Neural cell (in vitro differentiated cells): ENCODE data around the gene ATL1. TPM values are rescaled to one million over a fixed set of nuclear protein-coding genes. Genes with fewer than 3 reads are reported as not detected.

Experiments
- H2AFZ ChIP-seq: fragments of 200-600, 300-800 bp; sonication (generic), shearing (Covaris generic); 2 replicates; pipeline ENCODE4 v1.6.0; 2014; ENCODE audit warnings: low read depth, mild to moderate bottlenecking, antibody characterized with exemption, low read length, moderate library complexity
- H3F3A ChIP-seq: fragments of 200-600 bp; shearing (Covaris generic); 2 replicates; pipeline ENCODE4 v1.6.1; 2016; ENCODE audit warnings: mild to moderate bottlenecking, moderate library complexity, mixed read lengths, antibody characterized with exemption, low read length; ENCODE audit not compliant: insufficient read depth, poor library complexity, severe bottlenecking
- H3K27ac ChIP-seq: fragments of 200-600, 300-800 bp; sonication (generic), shearing (Covaris generic); 2 replicates; pipeline ENCODE4 v1.5.1; 2014; ENCODE audit warnings: mild to moderate bottlenecking, low read length, moderate library complexity
- H3K27me3 ChIP-seq: fragments of 300-800, 200-600 bp; sonication (generic), shearing (Covaris generic); 2 replicates; pipeline ENCODE4 v1.6.0; 2014; ENCODE audit warnings: mild to moderate bottlenecking, low read depth, low read length, moderate library complexity; ENCODE audit not compliant: insufficient read depth
- H3K36me3 ChIP-seq: fragments of 300-800, 200-600 bp; sonication (generic), shearing (Covaris generic); 2 replicates; pipeline ENCODE4 v1.5.1; 2014; ENCODE audit warnings: mild to moderate bottlenecking, antibody characterized with exemption, low read length, moderate library complexity; ENCODE audit not compliant: insufficient read depth
- H3K4me2 ChIP-seq: fragments of 300-800, 200-600 bp; sonication (generic), shearing (Covaris generic); 2 replicates; pipeline ENCODE4 v1.6.0; 2014; ENCODE audit warnings: mild to moderate bottlenecking, low read length
- H3K4me3 ChIP-seq: fragments of 300-800, 200-600 bp; sonication (generic), shearing (Covaris generic); 2 replicates; pipeline ENCODE4 v1.5.1; 2014; ENCODE audit warnings: mild to moderate bottlenecking, low read length, moderate library complexity
- H3K79me2 ChIP-seq: fragments of 200-600 bp; shearing (Covaris generic); replicated peaks from 2 replicates; pipeline ENCODE4 v1.6.0; 2014; ENCODE audit warnings: mild to moderate bottlenecking, low read length, moderate library complexity; ENCODE audit not compliant: insufficient read depth
- H3K9ac ChIP-seq: fragments of 300-800, 200-600 bp; sonication (generic), shearing (Covaris generic); 2 replicates; pipeline ENCODE4 v1.6.1; 2016; ENCODE audit warnings: mild to moderate bottlenecking, low read length, mixed read lengths
- H3K9me2 ChIP-seq: fragments of 200-600 bp; shearing (Covaris generic); 2 replicates; pipeline ENCODE4 v1.6.1; 2016; ENCODE audit warnings: mild to moderate bottlenecking, low read length, mixed read lengths; ENCODE audit not compliant: insufficient read depth
- H3K9me3 ChIP-seq: fragments of 200-600, 300-800 bp; sonication (generic), shearing (Covaris generic); 2 replicates; pipeline ENCODE4 v1.6.1; 2016; ENCODE audit warnings: mild to moderate bottlenecking, mixed run types, low read length, moderate library complexity, mixed read lengths
- H4K20me1 ChIP-seq: fragments of 200-600 bp; shearing (Covaris generic); 2 replicates; pipeline ENCODE4 v1.6.1; 2016; ENCODE audit warnings: mild to moderate bottlenecking, mixed run types; ENCODE audit not compliant: insufficient read depth
- CTCF ChIP-seq: fragments of 450-650 bp; IDR thresholded peaks from 2 replicates; pipeline ENCODE4 v1.5.1; 2014; ENCODE audit warnings: antibody characterized with exemption, mild to moderate bottlenecking, moderate library complexity; ENCODE audit not compliant: poor library complexity, severe bottlenecking
- EP300 ChIP-seq: fragments of 450-650 bp; conservative IDR thresholded peaks from 2 replicates; pipeline ENCODE4 v1.6.1; 2014; ENCODE audit warnings: antibody characterized with exemption, mild to moderate bottlenecking, moderate library complexity; ENCODE audit not compliant: poor library complexity, severe bottlenecking
- EZH2 ChIP-seq: fragments of 200-600, 300-800 bp; shearing (Covaris generic), sonication (generic); IDR thresholded peaks from 2 replicates; pipeline ENCODE4 v1.6.1; 2014; ENCODE audit warnings: antibody characterized with exemption, low read length, borderline replicate concordance, mild to moderate bottlenecking; ENCODE audit not compliant: insufficient read depth, poor library complexity, severe bottlenecking
- MXI1 ChIP-seq: fragments of 450-650 bp; conservative IDR thresholded peaks from 2 replicates; pipeline ENCODE4 v1.6.1; 2014; ENCODE audit warnings: antibody characterized with exemption, mild to moderate bottlenecking; ENCODE audit not compliant: poor library complexity, severe bottlenecking
- POLR2AphosphoS5 ChIP-seq: IDR thresholded peaks from 2 replicates; pipeline ENCODE4 v1.6.1; 2012
- RAD21 ChIP-seq: fragments of 450-650 bp; conservative IDR thresholded peaks from 2 replicates; pipeline ENCODE4 v1.6.1; 2014; ENCODE audit warnings: antibody characterized with exemption, mild to moderate bottlenecking, moderate library complexity
- REST ChIP-seq: IDR thresholded peaks from 2 replicates; pipeline ENCODE4 v1.6.1; 2012; ENCODE audit warnings: borderline replicate concordance
- SMC3 ChIP-seq: fragments of 450-650 bp; conservative IDR thresholded peaks from 2 replicates; pipeline ENCODE4 v1.6.1; 2014; ENCODE audit warnings: antibody characterized with exemption, mild to moderate bottlenecking, moderate library complexity; ENCODE audit not compliant: poor library complexity
- TAF1 ChIP-seq: IDR thresholded peaks from 2 replicates; pipeline ENCODE4 v1.6.1; 2012; ENCODE audit warnings: low read depth
- polyA plus RNA-seq: library from polyadenylated mRNA; depleted of rRNA; stranded (reverse); fragments of >200 nt; gene quantifications from 2 replicates; pipeline ENCODE4 v1.2.3, GENCODE V29; 2014

The ATL1 gene
- polyA plus RNA-seq, 1 donor from 2014 or later = 70.4 TPM

- H3K79me2 ChIP-seq = peaks cover 19% of the 10 kb centered on the region
- H2AFZ ChIP-seq = peak overlapping the region; percentile 83
- H3K4me2 ChIP-seq = peak overlapping the region; percentile 89
- H3K4me3 ChIP-seq = peak overlapping the region; percentile 82
- H3K9ac ChIP-seq = peak overlapping the region; percentile 59
- TF ChIP-seq EP300 = no peak
- TF ChIP-seq TAF1 = peak; percentile 32
- H3K9me2 ChIP-seq = no peaks in the 10 kb centered on the region
- no peaks in the 10 kb centered on the region for H3K27me3 ChIP-seq
- H3K36me3 ChIP-seq = no peaks in the 10 kb centered on the region
- H4K20me1 ChIP-seq = no peaks in the 10 kb centered on the region
- no peaks in the 10 kb centered on the region for H3F3A ChIP-seq
- H3K9me3 ChIP-seq = no peaks in the 10 kb centered on the region
- no peak overlapping the region for H3K27ac ChIP-seq
Observed at GRCh38 chr14:50666772-50667683, 107.1 kb downstream of the ATL1 start.

GRCh38 chr14:50667684-50667995, 107.7 kb downstream of the ATL1 start:
- H3K9ac ChIP-seq = peak overlapping the region; percentile 59
- peaks cover 19% of the 10 kb centered on the region for H3K79me2 ChIP-seq
- peak overlapping the region; percentile 83 for H2AFZ ChIP-seq
- H3K4me2 ChIP-seq = peak overlapping the region; percentile 89
- no peaks in the 10 kb centered on the region for H3K9me3 ChIP-seq
- H3K9me2 ChIP-seq = no peaks in the 10 kb centered on the region
- no peak for TF ChIP-seq CTCF
- no peak for TF ChIP-seq POLR2AphosphoS5
- TF ChIP-seq MXI1 = no peak
- TF ChIP-seq EZH2 = no peak
- TF ChIP-seq RAD21 = no peak
- TF ChIP-seq SMC3 = no peak
- no peak for TF ChIP-seq REST
- no peak for TF ChIP-seq EP300
- no peak for TF ChIP-seq TAF1
- no peak overlapping the region for H3K27ac ChIP-seq
- H3K27me3 ChIP-seq = no peaks in the 10 kb centered on the region
- no peaks in the 10 kb centered on the region for H4K20me1 ChIP-seq
- peak overlapping the region; percentile 82 for H3K4me3 ChIP-seq
- H3K36me3 ChIP-seq = no peaks in the 10 kb centered on the region
- no peaks in the 10 kb centered on the region for H3F3A ChIP-seq
